ENCODE results near the gene POLR3G. TPM values are rescaled to one million over a fixed set of nuclear protein-coding genes. Genes with fewer than 3 reads are reported as not detected.

POLR3G gene
- total RNA-seq, 1 experiment from 2014 or later: 23.4 TPM

GRCh38 chr5:90488791-90489190 lies 14.1 kb downstream of the POLR3G start:
- ATAC-seq: peak; percentile 70
- in situ Hi-C loops (cut with HindIII; ENCODE audit: low pct_unique_long_range_greater_than_20kb, low sequenced_read_pairs): no loop called here
- Histone ChIP-seq H3K4me3 (ENCODE audit: low read depth in 2 of 2, low read length in 2 of 2) (no peak overlapping the region), H3K27ac (ENCODE audit: low read length) (no peak overlapping the region), H3K9me3 (ENCODE audit: control insufficient read depth, insufficient read depth, low read depth, low read length) (no peaks in the 10 kb centered on the region), H3K27me3 (ENCODE audit: control insufficient read depth, insufficient read depth, low read length) (no peaks in the 10 kb centered on the region), H3K4me1 (ENCODE audit: control insufficient read depth, insufficient read depth, low read length) (no peaks in the 10 kb centered on the region), H3K36me3 (ENCODE audit: control insufficient read depth, insufficient read depth, low read length) (peaks cover 8% of the 10 kb centered on the region)
- no peak for DNase-seq (ENCODE audit: low read depth, low spot score)
- ChIA-PET CTCF (no interaction called here), POLR2A (no interaction called here)
- no peak for TF ChIP-seq TCF7L2 (IDR thresholded peaks at IDR 0.05; ENCODE audit: low read depth, low read length)
- TF ChIP-seq CTCF (IDR thresholded peaks at IDR 0.05): no peak
- no peak for TF ChIP-seq SIN3A (IDR thresholded peaks at IDR 0.05; ENCODE audit: borderline replicate concordance, insufficient read depth, low read depth, low read length)
- TF ChIP-seq POLR2AphosphoS5 (IDR thresholded peaks at IDR 0.05; ENCODE audit: low read depth, low read length): no peak
- TF ChIP-seq REST (IDR thresholded peaks at IDR 0.05; ENCODE audit: insufficient read depth in 1 of 2, low read depth in 2 of 2, low read length in 1 of 2): no peak
- BruUV-seq (replicated peaks): no TSS peak
- intact Hi-C loops (cut with micrococcal nuclease; ENCODE audit: unreplicated experiment): no loop called here

GRCh38 chr5:90494043-90494442 lies 19.4 kb downstream of the POLR3G start:
- ATAC-seq: no peak
- TF ChIP-seq TCF7L2 (IDR thresholded peaks at IDR 0.05; ENCODE audit: low read depth, low read length): no peak
- TF ChIP-seq POLR2AphosphoS5 (IDR thresholded peaks at IDR 0.05; ENCODE audit: low read depth, low read length): no peak
- no peak for TF ChIP-seq SIN3A (IDR thresholded peaks at IDR 0.05; ENCODE audit: borderline replicate concordance, insufficient read depth, low read depth, low read length)
- TF ChIP-seq CTCF (IDR thresholded peaks at IDR 0.05): no peak
- TF ChIP-seq REST (IDR thresholded peaks at IDR 0.05; ENCODE audit: insufficient read depth in 1 of 2, low read depth in 2 of 2, low read length in 1 of 2): no peak
- no TSS peak for BruUV-seq (replicated peaks)
- Histone ChIP-seq H3K27me3 (ENCODE audit: control insufficient read depth, insufficient read depth, low read length) (no peaks in the 10 kb centered on the region), H3K4me1 (ENCODE audit: control insufficient read depth, insufficient read depth, low read length) (no peaks in the 10 kb centered on the region), H3K9me3 (ENCODE audit: control insufficient read depth, insufficient read depth, low read depth, low read length) (0 out of 2 replicates have a peak, but pooled peaks cover 2% of the 10 kb centered on the region), H3K27ac (ENCODE audit: low read length) (no peak overlapping the region), H3K4me3 (ENCODE audit: low read depth in 2 of 2, low read length in 2 of 2) (no peak overlapping the region), H3K36me3 (ENCODE audit: control insufficient read depth, insufficient read depth, low read length) (peaks cover 2% of the 10 kb centered on the region)
- CTCF ChIA-PET: no interaction called here
- in situ Hi-C loops (cut with HindIII; ENCODE audit: low pct_unique_long_range_greater_than_20kb, low sequenced_read_pairs): no loop called here
- POLR2A ChIA-PET: no interaction called here
- intact Hi-C loops (cut with micrococcal nuclease; ENCODE audit: unreplicated experiment): no loop called here
- no peak for DNase-seq (ENCODE audit: low read depth, low spot score)
